SKM-1 treated with dmso at 0.1 percent for 144 hours (cell line): ENCODE data around the gene ELL.
"Not testable (repeated sequence)": the region's sequence is repeated elsewhere in the genome, so short reads cannot be mapped to it uniquely, and the experiment has no call there.

Experiments
- DNase-seq: peaks from one replicate; lab custom pipeline; 2025; ENCODE audit not compliant: unreplicated experiment; lab: John Stamatoyannopoulos, UW

ELL gene

GRCh38 chr19:18405754-18406153 lies 116.1 kb downstream of the ELL start:
- not testable (repeated sequence) for DNase-seq

GRCh38 chr19:18402455-18403248 lies 119.2 kb downstream of the ELL start:
- DNase-seq = not testable (repeated sequence)

DNA sequence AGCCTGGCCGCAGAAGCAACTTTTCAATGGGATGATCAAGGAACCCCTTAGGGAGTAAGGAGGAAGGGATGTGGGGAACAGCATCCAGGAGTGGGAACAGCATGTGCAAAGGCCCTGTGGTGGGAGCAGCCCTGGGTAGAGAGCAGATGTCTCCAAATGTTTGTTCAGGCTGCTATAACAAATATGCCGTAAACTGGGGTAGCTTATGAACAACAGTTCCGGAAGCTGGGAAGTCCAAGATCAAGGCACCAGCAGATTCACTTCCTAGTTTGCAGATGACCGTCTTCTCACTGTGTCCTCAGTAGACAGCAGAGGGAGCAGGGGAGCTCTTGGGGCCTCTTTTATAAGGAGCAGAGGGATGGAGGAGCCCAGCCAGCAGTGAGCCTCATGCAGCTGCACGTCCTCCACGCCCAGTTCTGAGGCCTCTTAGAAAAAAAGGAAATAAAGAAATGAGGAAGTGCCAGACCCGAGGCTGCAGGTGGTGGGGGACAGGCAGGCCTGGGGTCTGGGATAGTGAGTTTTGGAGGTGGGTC lies 120.2 kb downstream of the ELL start:
- DNase-seq = peak; percentile 91

GRCh38 chr19:18399008-18399407 lies 122.9 kb downstream of the ELL start:
- DNase-seq = no peak

GRCh38 chr19:18397242-18398202 lies 124.3 kb downstream of the ELL start, which contains the start of gene LRRC25:
Gene LRRC25, minus strand, starts transcription at chr19:18397622. Its CDS starts 659 bp downstream, at chr19:18396963.
- DNase-seq = peak; percentile 97

DNA sequence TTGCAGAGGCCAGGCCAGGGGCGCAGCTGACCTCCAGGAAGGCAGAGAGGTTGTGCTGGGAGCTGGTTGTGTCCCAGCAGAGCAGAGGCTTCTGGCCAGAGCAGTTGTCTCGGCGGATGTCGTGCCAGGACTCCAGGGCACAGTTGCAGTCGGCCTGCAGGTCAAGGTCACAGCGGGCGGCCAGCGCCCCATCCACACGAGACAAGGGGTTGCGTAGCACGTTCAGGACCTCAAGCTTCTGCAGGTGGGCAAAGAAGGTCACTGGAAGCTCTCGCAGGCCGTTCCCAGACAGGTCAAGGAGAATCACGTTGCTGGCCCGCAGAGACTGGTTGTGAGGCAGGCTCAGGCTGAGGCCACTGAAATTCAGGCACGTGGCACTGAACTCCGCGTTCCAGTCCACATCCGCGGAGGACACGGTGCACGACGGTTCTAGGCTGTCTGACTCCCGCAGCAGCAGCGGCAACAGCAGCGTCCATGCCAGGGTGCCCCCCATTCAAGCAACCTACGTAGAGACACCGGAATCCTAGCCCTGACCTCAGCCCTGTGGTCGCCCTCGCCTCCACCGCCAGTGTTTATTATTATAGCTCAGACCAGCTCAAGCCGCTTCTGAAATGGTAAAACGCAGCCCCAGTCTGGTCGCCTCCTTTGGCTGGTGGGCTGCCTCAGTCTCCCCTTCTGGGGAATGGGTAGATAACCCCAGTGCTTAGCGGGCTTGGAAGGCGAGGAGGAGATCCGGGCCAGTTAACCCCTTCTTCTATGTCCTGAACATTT lies 125.2 kb downstream of the ELL start:
- DNase-seq = no peak

DNA sequence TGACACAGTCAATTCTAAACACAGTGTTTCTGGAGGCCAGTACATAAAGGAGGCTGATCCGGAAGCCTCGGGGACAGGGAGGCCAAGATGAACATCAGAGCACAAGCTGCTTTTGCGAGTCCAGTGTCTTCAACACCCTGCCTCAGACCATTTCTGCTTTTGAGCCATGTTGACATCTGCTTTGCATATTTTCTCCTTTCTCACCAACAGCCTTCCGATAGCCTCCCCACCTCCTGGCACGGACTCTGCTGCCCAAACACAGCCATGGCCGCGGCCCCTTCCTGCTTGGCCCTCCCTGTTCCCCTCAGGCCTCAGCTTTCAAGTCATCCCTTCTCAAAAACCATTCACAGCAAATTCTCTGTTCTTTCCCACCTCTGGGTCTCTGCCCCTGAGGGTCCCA lies 128.0 kb downstream of the ELL start:
- no peak for DNase-seq

GRCh38 chr19:18392926-18393325 lies 128.9 kb downstream of the ELL start:
- DNase-seq = no peak
